GM21528 (cell line): Measurements from ENCODE around the gene TERB1.

Source experiments
- ATAC-seq: cut with Tn5 transposase; IDR thresholded peaks from one replicate; pipeline ENCODE4 v1.9.1; 2021; ENCODE audit warnings: mild to moderate bottlenecking, moderate library complexity; ENCODE audit not compliant: unreplicated experiment, low FRiP score

The TERB1 gene, protein sequence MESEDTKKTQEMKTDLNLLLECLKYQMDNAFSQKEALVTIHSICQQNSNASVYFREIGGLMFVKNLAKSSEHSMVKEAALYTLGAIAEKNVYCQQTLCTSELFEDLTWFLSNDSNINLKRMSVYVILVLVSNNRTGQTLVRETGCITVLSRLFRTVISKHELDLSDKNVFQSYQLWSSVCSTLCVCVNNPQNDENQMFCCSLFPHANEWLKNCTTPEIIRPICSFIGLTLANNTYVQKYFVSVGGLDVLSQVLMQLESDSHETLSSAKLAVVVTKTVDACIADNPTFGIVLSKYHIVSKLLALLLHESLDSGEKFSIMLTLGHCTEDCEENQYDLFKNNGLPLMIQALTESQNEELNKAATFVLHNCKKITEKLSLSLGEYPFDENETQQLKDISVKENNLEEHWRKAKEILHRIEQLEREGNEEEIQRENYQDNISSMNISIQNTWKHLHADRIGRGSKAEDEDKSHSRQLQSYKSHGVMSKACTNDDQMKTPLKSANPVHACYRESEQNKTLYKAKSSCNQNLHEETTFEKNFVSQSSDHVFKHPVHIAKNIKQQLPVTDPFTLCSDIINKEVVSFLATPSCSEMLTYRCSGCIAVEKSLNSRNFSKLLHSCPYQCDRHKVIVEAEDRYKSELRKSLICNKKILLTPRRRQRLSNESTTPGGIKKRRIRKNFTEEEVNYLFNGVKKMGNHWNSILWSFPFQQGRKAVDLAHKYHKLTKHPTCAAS

DNA sequence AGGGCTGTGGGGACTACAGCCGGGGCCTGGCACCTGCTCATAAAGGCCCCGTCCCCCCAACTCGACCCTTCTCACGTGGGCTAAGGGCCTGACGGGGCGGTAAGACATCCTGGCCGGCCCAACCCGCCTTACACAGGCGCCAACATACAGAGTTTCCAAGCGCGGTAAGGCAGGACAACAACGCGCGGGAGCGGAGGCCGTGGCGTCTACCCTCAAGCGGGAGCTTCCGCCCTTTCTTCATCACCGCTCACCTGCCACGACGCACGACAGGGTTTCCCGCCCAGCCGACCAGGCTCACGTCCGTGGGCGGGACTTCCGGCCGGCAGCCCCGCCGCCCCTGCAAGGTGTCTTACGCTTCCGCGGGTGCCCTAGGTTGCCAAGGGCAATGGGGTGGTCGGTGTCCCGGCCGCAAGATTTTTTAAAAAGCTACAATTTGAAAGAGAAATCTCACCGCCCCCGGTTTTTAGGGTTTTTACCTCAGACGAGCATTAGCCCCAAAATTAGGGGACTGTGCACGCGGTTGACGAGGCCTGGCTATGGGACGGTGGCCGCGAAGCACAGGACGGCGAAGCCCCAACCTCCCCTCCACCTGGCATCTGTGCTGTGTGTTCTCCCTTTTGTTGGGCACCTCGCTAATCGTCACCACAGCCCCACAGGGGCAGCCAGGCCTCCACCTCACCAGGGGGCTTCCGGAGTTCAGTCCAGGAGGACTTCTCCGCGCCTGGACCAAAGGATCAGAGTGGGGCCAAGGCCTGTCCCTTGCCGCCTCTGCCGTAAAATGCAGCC is at the start of gene TERB1:
Gene TERB1, minus strand, starts transcription at position 265 of the 786 bp plus-strand sequence. CDS start 4,786 bp downstream, outside the sequence.
- ATAC-seq = no peak

GRCh38 chr16:66850115-66850815 is 48.9 kb upstream of the TERB1 start:
- no peak for ATAC-seq

- ATAC-seq = no peak
These were observed 48.2 kb upstream of the TERB1 start for GRCh38 chr16:66849549-66849948.

GRCh38 chr16:66849021-66849420 is 47.6 kb upstream of the TERB1 start:
- ATAC-seq = no peak

DNA sequence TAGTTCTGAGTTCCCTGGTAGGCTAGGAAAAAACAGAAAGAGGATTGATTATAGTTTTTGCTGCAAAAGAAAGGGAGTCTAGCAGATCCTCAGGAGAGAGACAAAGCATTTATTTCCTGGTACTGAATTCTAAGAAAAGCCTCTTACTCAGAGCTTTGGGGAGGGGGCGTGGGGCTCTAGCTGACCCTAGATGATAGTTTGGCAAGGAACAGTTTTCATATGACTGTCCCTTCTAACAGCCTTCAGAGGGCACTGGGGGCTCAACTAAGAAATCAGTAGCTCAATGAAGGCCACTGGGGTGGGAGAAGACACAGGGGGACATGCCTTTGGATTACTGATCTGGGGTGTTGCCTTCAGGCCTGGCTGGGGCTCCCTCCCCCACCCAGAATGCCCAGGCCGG is 46.8 kb upstream of the TERB1 start:
- no peak for ATAC-seq

- no peak for ATAC-seq
These were observed 46.2 kb upstream of the TERB1 start for GRCh38 chr16:66847533-66848067.

DNA sequence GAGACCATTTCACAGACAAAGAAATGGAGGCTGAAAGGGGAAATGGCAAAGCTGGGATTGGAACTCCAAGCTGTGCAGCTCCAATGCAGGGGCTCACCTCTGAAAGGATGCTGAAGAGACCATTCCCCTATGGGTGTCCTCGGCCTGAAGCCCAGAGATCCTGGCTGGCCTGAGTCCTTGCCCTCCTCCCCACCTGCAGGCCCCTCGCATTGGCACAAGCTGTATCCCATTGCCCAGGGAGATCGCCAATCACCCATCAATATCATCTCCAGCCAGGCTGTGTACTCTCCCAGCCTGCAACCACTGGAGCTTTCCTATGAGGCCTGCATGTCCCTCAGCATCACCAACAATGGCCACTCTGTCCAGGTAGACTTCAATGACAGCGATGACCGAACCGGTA is 45.4 kb upstream of the TERB1 start:
- ATAC-seq = no peak

DNA sequence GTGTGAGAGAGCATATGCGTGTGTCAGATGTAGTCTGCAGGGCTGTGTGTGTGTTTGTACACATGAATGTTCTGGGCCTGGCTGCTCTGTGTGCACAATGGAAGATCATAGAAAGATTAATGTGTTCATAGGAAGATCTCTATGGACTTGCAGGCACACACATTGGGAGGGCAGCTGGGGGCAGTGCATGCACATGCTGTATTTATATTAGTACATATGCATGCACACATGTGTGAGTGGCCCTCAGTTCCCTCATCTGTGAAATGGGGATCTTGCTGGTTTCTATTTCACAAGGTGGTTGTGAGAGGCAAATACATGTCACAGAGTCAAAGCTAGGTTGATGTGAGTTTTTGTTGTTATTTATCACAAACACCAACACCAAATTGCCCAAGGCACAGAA is 44.9 kb upstream of the TERB1 start:
- ATAC-seq = no peak

- ATAC-seq = no peak
These were observed 44.4 kb upstream of the TERB1 start for GRCh38 chr16:66845791-66846221.

- ATAC-seq = no peak
These were observed 43.7 kb upstream of the TERB1 start for GRCh38 chr16:66845080-66845410.

GRCh38 chr16:66844342-66845079 is 43.1 kb upstream of the TERB1 start, which contains the start of gene CA7:
CA7 (plus strand) TSS chr16:66844414; CDS start chr16:66844488, 74 bp downstream.
- ATAC-seq = no peak

DNA sequence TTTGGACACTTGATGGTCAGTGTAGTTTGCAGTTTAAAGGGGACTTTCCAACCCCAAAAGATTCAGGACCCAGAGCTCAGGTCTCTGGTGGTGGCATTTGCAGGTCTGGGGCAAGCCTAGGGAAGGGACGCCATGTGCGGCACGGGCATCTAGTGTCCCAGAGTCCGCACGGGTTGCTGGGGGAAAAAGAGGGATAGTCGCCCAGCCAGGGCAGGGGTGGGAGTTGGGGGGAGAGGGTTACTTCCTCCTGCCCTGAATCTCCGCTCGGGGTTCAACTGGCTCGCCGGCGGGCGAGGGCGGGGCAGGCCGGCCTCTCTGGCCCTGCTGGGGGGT is 42.6 kb upstream of the TERB1 start:
- ATAC-seq = no peak

GRCh38 chr16:66843191-66843590 is 41.8 kb upstream of the TERB1 start:
- ATAC-seq = no peak

DNA sequence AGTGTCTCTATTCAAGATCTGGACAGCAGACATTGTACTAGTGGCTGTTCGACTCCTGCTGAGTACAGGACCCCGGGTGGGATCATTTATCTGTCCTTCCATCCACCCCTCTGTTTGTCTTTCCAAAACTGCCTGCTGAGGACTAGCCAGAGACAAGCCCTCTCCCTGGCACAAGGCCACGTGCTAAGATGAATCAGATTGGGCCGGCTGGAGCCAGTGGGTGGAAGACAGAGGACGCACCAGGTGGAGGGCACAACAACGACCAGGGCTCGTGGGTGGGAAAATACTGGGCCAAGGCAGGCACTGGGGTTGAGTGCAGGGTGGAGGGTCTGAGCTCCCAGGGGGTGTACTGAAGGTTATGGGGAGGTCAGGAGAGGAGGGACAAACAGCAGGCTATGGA is 41.4 kb upstream of the TERB1 start:
- no peak for ATAC-seq

DNA sequence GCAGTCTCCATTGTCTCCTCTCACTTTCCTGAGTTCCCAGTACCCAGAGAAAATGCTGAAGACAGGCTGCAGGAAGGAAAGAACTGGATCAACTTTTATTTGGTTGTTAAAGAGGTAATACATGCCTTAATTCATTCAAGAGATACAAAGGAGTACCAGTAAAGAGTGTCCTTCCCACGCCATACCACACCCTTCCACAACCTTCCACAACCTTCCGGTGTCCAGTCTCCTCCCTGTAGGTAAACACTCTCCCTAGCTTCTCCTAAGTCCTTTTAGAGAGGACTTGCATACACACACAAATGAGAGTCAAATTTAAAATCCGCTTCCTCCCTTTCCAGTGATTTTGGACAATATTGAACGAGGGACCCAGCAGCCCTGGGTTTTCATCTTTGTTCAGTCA is 40.0 kb upstream of the TERB1 start:
- no peak for ATAC-seq

DNA sequence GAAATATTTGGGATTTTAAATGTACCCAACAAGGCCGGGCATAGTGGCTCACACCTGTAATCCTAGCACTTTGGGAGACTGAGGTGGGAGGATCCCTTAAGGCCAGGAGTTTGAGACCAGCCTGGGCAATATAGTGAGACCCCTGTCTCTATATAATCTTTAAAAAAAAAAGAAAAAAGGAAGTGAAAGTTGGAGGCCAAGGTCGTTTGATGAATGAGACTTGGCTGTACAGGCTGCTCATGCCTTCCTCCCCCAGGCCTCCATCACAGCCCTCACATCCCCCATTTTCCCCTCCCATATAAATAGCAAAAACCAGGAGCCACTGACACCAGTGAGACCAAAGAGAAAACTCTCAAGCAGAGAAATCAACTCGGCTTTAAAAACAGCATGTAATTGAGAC is 39.5 kb upstream of the TERB1 start:
- ATAC-seq = no peak

- ATAC-seq = no peak
These were observed 33.4 kb upstream of the TERB1 start for GRCh38 chr16:66834746-66835145.

GRCh38 chr16:66832661-66833305 is 31.4 kb upstream of the TERB1 start:
- no peak for ATAC-seq

GRCh38 chr16:66832190-66832589 is 30.8 kb upstream of the TERB1 start:
- no peak for ATAC-seq
